B cell (primary cell): ENCODE data around the gene NPAS2.

ENCODE experiments used
- EZH2 ChIP-seq: IDR thresholded peaks from 2 replicates; pipeline ENCODE4 v1.6.1; 2012; ENCODE audit warnings: borderline replicate concordance, low read depth, mild to moderate bottlenecking, moderate library complexity, low read length; ENCODE audit not compliant: insufficient read depth, poor library complexity, severe bottlenecking
- TF ChIP-seq, protein P1 (sequence below): fragments of 200-600 bp; IDR thresholded peaks from one replicate; pipeline ENCODE4 v1.8.0; 2022; ENCODE audit warnings: antibody characterized with exemption, mild to moderate bottlenecking

DNA sequence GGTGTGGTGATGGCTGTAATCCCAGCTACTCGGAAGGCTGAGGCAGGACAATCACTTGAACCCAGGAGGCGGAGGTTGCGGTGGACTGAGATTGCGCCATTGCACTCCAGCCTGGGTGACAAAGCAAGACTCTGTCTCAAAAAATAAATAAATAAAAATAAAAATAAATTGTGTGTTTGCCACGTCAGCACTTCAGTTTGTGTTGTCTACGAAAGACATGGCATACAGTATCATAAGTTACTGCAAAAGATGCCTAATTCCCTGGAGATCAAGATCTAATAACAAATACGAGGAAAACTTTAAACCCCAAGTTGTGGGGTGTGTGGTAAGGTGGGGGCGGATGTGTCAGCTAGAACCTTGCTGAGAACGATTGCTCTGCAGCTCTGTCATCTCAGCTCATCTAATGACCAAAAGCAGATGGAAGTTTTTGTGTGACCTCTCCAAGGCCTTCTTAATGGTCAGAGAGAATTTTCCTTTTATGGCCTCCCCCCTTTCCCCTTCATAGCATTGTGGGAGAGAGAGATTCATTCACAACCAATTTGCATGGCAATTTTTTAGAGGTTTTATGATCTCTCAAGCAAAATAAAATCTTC lies 11.3 kb downstream of the NPAS2 start:
- TF ChIP-seq, protein P1, sequence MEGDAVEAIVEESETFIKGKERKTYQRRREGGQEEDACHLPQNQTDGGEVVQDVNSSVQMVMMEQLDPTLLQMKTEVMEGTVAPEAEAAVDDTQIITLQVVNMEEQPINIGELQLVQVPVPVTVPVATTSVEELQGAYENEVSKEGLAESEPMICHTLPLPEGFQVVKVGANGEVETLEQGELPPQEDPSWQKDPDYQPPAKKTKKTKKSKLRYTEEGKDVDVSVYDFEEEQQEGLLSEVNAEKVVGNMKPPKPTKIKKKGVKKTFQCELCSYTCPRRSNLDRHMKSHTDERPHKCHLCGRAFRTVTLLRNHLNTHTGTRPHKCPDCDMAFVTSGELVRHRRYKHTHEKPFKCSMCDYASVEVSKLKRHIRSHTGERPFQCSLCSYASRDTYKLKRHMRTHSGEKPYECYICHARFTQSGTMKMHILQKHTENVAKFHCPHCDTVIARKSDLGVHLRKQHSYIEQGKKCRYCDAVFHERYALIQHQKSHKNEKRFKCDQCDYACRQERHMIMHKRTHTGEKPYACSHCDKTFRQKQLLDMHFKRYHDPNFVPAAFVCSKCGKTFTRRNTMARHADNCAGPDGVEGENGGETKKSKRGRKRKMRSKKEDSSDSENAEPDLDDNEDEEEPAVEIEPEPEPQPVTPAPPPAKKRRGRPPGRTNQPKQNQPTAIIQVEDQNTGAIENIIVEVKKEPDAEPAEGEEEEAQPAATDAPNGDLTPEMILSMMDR: no peak
- no peak for TF ChIP-seq EZH2
